ENCODE results near the gene MTNR1A.

DNA sequence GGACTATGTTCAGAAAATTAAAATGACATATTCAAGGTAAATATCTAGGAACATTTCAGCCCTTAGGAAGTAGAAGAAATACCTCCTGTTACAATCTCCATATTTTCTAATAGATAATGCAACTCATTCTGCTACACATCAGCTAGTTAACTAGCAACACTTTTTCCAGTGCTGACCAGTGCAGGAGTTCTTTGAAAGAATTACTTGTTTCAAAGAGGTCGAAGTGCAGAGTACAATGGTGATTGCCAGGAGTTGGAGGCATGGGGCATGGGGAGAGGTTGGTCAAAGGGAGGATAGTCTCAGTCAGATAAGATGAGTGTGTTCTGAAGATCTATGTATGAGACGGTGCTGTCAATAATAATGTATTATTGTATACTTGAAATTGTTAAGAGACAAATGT is 53.1 kb downstream of the MTNR1A start:
- no peak for TF ChIP-seq POLR2AphosphoS5 (IDR thresholded peaks at IDR 0.05; ENCODE audit: low read depth)
- no peak for TF ChIP-seq CTCF (conservative IDR thresholded peaks at IDR 0.05; ENCODE audit: low read depth in 2 of 2)
- TF ChIP-seq EZH2 (IDR thresholded peaks at IDR 0.05; ENCODE audit: low read depth, unreplicated experiment): no peak
- no peak for TF ChIP-seq ZNF114 (CRISPR knock-in tag; IDR thresholded peaks at IDR 0.05)
